ENCODE data around the gene ATP6AP1.
"Not testable (repeated sequence)": the region's sequence is repeated elsewhere in the genome, so short reads cannot be mapped to it uniquely, and the experiment has no call there.

Gene ATP6AP1

GRCh38 chrX:154399527-154400368, 28.7 kb upstream of the ATP6AP1 start:
- DNase-seq (ENCODE audit: low spot score), result no peak

- not testable (repeated sequence) for DNase-seq (ENCODE audit: low spot score)
These were observed 28.1 kb upstream of the ATP6AP1 start for GRCh38 chrX:154400369-154400817.

- no peak for DNase-seq (ENCODE audit: low spot score)
These were observed 27.3 kb upstream of the ATP6AP1 start for GRCh38 chrX:154401045-154401799.

- no peak for DNase-seq (ENCODE audit: low spot score)
These were observed 26.4 kb upstream of the ATP6AP1 start for GRCh38 chrX:154401918-154402621.

- no peak for DNase-seq (ENCODE audit: low spot score)
These were observed 25.8 kb upstream of the ATP6AP1 start for GRCh38 chrX:154402622-154403127.

GRCh38 chrX:154403192-154403591, 25.3 kb upstream of the ATP6AP1 start:
- no peak for DNase-seq (ENCODE audit: low spot score)

- no peak for DNase-seq (ENCODE audit: low spot score)
These were observed 24.6 kb upstream of the ATP6AP1 start for GRCh38 chrX:154403858-154404257.

GRCh38 chrX:154404625-154405192, 23.8 kb upstream of the ATP6AP1 start:
- DNase-seq (ENCODE audit: low spot score), result no peak

- no peak for DNase-seq (ENCODE audit: low spot score)
These were observed 19.7 kb upstream of the ATP6AP1 start for GRCh38 chrX:154408659-154409221.

GRCh38 chrX:154409222-154409871, 19.1 kb upstream of the ATP6AP1 start, which contains the start of gene DNASE1L1:
DNASE1L1 (minus strand) TSS chrX:154409254; CDS start chrX:154405568, 3,686 bp downstream.
- peak; percentile 86 for DNase-seq (ENCODE audit: low spot score)

- peak; percentile 68 for DNase-seq (ENCODE audit: low spot score)
These were observed 16.5 kb upstream of the ATP6AP1 start for GRCh38 chrX:154411981-154412340.

- no peak for DNase-seq (ENCODE audit: low spot score)
These were observed 16.0 kb upstream of the ATP6AP1 start for GRCh38 chrX:154412468-154412867.

GRCh38 chrX:154413142-154413541, 15.3 kb upstream of the ATP6AP1 start:
- no peak for DNase-seq (ENCODE audit: low spot score)

GRCh38 chrX:154417157-154417556, 11.3 kb upstream of the ATP6AP1 start:
- no peak for DNase-seq (ENCODE audit: low spot score)

GRCh38 chrX:154419189-154419588, 9.3 kb upstream of the ATP6AP1 start:
- no peak for DNase-seq (ENCODE audit: low spot score)

- no peak for DNase-seq (ENCODE audit: low spot score)
These were observed 8.6 kb upstream of the ATP6AP1 start for GRCh38 chrX:154419688-154420401.

GRCh38 chrX:154420402-154420756, 8.1 kb upstream of the ATP6AP1 start:
- DNase-seq (ENCODE audit: low spot score), result no peak

- DNase-seq (ENCODE audit: low spot score), result no peak
These were observed 1.3 kb upstream of the ATP6AP1 start for GRCh38 chrX:154426916-154427770.

- no peak for DNase-seq (ENCODE audit: low spot score)
These were observed 1.2 kb downstream of the ATP6AP1 start for GRCh38 chrX:154429711-154430110.

Measured in ecto neural progenitor cell (in vitro differentiated cells).